ENCODE data around the gene CCDC144A.
"Not testable (repeated sequence)": the region's sequence is repeated elsewhere in the genome, so short reads cannot be mapped to it uniquely, and the experiment has no call there.

CCDC144A gene

DNA sequence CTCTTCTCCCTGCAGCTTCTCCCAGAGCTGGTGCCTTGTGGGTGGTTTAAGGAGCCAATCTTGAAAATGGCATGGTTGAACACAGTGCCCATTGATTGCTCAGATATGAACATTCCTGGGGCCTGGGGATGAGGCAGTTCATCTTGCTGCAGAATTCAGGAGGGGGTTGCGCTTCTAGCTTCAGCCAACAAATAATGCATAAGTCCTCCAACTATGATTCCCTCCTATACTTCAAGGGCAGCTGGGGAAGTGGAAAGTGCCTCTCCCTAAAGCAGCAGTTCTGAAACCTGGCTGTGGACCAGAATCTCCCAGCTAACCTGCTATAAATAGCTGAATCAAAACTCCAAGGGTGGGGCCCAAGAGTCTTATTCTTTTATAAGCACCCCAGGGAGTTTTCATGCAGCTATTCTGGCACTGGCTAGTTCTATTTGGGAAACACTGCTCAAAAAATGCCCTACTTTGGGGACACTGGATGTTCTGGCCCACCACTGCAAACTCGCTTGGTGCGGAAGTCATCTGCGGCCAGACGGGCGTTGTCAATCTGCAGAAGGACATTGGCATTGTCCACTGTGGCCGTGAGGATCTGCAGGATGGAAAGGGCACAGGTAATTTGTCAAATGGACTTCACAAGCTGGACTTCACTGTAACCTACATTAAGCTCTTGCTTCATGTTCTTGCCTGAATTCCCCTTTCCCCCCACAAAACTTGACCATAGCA is 130.3 kb downstream of the CCDC144A start:
- no peak for DNase-seq (ENCODE audit: low spot score)

DNA sequence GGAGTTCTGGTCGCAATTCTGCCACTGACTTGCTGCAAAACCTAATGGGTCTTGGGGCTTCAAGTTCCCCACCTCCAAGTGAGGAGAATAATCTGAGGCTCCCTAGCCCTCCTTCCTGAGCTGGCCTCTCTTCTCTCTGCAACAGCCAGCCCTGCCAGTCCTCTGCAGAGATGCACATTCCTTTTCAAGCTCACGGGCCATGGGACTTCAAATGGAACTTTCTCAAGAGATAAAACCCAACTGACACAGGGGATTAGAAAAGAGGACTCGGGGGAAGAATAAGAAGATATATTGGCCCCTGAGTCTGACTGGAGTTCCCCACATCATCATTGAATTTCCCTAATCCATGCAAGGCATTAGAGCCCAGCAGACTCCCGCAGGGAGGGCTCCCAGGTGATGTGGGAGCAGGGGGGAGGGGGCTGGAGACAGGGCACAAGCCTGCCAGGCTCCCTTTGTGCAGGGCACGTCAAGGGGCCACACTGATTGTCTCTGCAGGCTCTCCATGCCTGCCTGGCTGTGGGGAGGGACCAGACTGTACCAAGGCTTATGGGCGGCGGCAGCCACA is 131.0 kb downstream of the CCDC144A start:
- DNase-seq (ENCODE audit: low spot score) = no peak

DNA sequence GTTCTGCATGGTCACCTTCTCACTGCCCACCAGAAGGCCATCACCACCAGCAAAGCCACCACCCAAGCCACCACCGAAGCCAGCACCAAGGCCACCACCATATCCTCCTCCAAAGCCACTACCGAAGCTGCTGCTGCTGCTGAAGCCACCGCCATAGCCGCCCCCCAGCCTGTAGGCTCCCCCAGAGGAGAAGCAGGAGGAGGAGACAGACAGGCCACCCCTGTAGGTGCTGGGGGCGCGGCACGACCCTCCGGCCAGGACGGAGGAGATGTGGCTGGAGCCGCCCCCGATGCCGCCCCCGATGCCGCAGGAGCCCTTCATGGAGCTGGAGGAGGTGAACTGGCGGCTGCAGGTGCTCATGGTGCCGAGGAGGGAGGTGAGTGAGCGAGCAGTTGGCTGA is 132.1 kb downstream of the CCDC144A start:
- DNase-seq (ENCODE audit: low spot score) = not testable (repeated sequence)

- not testable (repeated sequence) for DNase-seq (ENCODE audit: low spot score)
Observed at GRCh38 chr17:16823768-16824406, 133.8 kb downstream of the CCDC144A start.

Measured in globus pallidus (tissue), 1 donor.